Skeletal muscle satellite cell (primary cell): ENCODE data around the gene DRC7. TPM values are rescaled to one million over a fixed set of nuclear protein-coding genes. Genes with fewer than 3 reads are reported as not detected.

Source experiments
- H3K27me3 ChIP-seq: 2 replicates; pipeline ENCODE4 v1.7.0; 2013; ENCODE audit warnings: low read length; ENCODE audit not compliant: control insufficient read depth, insufficient read depth
- H3K36me3 ChIP-seq: 2 replicates; pipeline ENCODE4 v1.7.0; 2013; ENCODE audit warnings: mild to moderate bottlenecking, control low read depth, low read length; ENCODE audit not compliant: insufficient read depth
- H3K4me1 ChIP-seq: 2 replicates; pipeline ENCODE4 v1.7.0; 2013; ENCODE audit warnings: low read length; ENCODE audit not compliant: control insufficient read depth, insufficient read depth
- H3K4me2 ChIP-seq: 2 replicates; pipeline ENCODE4 v1.7.0; 2013; ENCODE audit warnings: mild to moderate bottlenecking, low read length
- H3K4me3 ChIP-seq: 2 replicates; pipeline ENCODE4 v1.7.0; 2013; ENCODE audit warnings: low read length
- H3K9ac ChIP-seq: 2 replicates; pipeline ENCODE4 v1.7.0; 2013; ENCODE audit warnings: mild to moderate bottlenecking, low read depth, low read length, moderate library complexity
- H3K9me3 ChIP-seq: replicated peaks from 2 replicates; pipeline ENCODE4 v1.7.0; 2013; ENCODE audit warnings: mild to moderate bottlenecking, control low read depth, low read length
- total RNA-seq: library from RNA; depleted of rRNA; stranded (reverse); fragments of >200 nt; gene quantifications from 2 replicates; pipeline ENCODE4 v1.2.3, GENCODE V29; 2012; rRNA removed

Gene DRC7
- 0.25 TPM in 1 of 2 replicates, not detected in the other for total RNA-seq

GRCh38 chr16:57694725-57695679 lies at the start of gene DRC7:
DRC7 (plus strand) TSS chr16:57694806; CDS start chr16:57697950, 3,144 bp downstream.
- Histone ChIP-seq H3K4me3 (no peak within 1 kb of the TSS), H3K4me1 (no peaks in the 10 kb centered on the region), H3K36me3 (no peaks in the 10 kb centered on the region), H3K9me3 (no peaks in the 10 kb centered on the region), H3K9ac (no peak within 1 kb of the TSS), H3K4me2 (no peak within 1 kb of the TSS), H3K27me3 (peaks cover 55% of the 10 kb centered on the region)

DNA sequence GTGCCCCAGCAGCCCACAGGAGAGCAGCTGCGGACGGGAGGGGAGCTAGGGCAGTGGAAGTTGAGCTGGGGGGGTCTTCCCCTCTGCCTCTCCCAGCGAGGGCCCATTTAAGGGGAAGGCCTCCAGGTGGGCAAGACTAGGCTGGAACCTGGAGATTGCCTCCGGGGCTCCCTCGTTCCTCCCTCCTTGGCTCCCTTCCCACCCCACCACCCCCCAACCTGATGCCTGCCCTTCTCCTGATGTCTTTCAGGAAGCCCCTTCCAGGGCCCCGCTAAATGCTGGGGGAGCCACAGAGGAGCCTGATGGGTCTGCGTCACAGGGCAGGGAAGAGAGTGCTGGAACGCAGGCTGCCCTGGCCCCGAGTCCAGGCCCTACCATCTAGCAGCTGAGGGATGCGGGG lies 49.4 kb upstream of the DRC7 start:
- Histone ChIP-seq H3K4me3 (no peak overlapping the region), H3K4me2 (no peak overlapping the region), H3K4me1 (peaks cover 14% of the 10 kb centered on the region), H3K9ac (no peak overlapping the region), H3K27me3 (peaks cover 1% of the 10 kb centered on the region), H3K9me3 (no peaks in the 10 kb centered on the region), H3K36me3 (no peaks in the 10 kb centered on the region)

DNA sequence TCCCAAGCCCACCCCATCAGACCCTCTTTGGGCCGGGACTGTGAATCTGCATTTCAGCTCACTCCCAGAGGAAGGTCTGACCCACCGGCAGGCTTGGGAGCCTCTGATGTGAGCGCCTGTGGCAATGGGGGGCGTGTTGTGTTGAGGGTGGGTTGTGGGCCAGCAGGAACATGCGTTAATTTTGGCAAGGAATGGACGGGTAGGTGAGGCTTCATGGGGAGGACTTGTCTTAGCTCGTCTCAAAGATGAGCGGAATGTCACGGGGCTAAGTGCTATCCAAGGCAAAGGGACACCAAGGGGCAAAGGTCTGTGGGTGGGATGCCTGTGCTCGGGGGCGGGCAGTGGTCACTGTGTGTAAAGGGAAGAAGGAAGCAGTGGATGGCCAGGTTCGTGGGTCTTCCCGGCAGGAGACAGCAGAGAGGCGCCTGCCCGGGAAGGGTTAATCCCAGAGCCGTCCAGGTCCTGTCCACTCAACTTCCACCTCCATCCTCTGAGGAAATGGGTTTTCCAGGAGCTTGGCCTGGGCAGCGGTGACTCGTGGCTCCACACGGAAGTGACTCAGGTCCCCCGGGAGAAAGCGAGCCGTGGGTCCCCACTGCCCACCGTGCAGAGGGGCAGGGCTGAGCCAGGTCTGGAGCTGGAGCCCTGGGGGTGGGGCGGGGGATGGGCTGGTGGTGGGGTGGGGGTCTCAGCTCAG lies 48.8 kb upstream of the DRC7 start:
- no peaks in the 10 kb centered on the region for H3K27me3 ChIP-seq
- H3K36me3 ChIP-seq = no peaks in the 10 kb centered on the region
- peaks cover 14% of the 10 kb centered on the region for H3K4me1 ChIP-seq
- no peak overlapping the region for H3K4me3 ChIP-seq
- no peak overlapping the region for H3K9ac ChIP-seq
- peak overlapping the region; percentile 13 for H3K4me2 ChIP-seq
- no peaks in the 10 kb centered on the region for H3K9me3 ChIP-seq

- Histone ChIP-seq H3K27me3 (no peaks in the 10 kb centered on the region), H3K4me1 (peaks cover 14% of the 10 kb centered on the region), H3K4me2 (no peak overlapping the region), H3K36me3 (no peaks in the 10 kb centered on the region), H3K9ac (no peak overlapping the region), H3K9me3 (no peaks in the 10 kb centered on the region), H3K4me3 (no peak overlapping the region)
Measured at GRCh38 chr16:57646388-57647039, 48.1 kb upstream of the DRC7 start.

- Histone ChIP-seq H3K4me2 (no peak overlapping the region), H3K27me3 (no peaks in the 10 kb centered on the region), H3K4me3 (no peak overlapping the region), H3K36me3 (no peaks in the 10 kb centered on the region), H3K4me1 (peaks cover 14% of the 10 kb centered on the region), H3K9me3 (no peaks in the 10 kb centered on the region), H3K9ac (no peak overlapping the region)
Measured at GRCh38 chr16:57647136-57647875, 47.3 kb upstream of the DRC7 start.

GRCh38 chr16:57648125-57648524 lies 46.5 kb upstream of the DRC7 start:
- Histone ChIP-seq H3K9ac (no peak overlapping the region), H3K9me3 (no peaks in the 10 kb centered on the region), H3K36me3 (no peaks in the 10 kb centered on the region), H3K4me1 (peaks cover 11% of the 10 kb centered on the region), H3K27me3 (no peaks in the 10 kb centered on the region), H3K4me3 (no peak overlapping the region), H3K4me2 (no peak overlapping the region)

- Histone ChIP-seq H3K9ac (no peak overlapping the region), H3K4me3 (no peak overlapping the region), H3K4me2 (no peak overlapping the region), H3K9me3 (no peaks in the 10 kb centered on the region), H3K27me3 (no peaks in the 10 kb centered on the region), H3K4me1 (peaks cover 5% of the 10 kb centered on the region), H3K36me3 (no peaks in the 10 kb centered on the region)
Measured at GRCh38 chr16:57648581-57649442, 45.8 kb upstream of the DRC7 start.

DNA sequence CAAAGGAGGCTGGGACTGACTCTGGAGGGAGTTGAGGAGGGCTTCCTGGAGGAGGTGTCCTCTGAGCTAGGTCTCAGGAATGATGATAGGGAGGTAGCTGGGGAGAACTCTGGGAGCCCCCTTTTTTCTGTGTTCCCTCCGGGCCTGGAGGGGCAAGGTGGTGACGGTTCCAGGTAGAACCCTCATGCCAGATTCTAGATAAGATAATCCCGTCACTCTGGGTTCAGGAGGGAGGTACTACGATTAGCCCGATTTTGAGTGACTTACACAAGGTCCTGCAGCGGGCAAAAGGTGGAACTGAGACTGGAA lies 45.2 kb upstream of the DRC7 start:
- Histone ChIP-seq H3K36me3 (no peaks in the 10 kb centered on the region), H3K9ac (no peak overlapping the region), H3K4me1 (peaks cover 5% of the 10 kb centered on the region), H3K27me3 (no peaks in the 10 kb centered on the region), H3K4me2 (no peak overlapping the region), H3K4me3 (no peak overlapping the region), H3K9me3 (no peaks in the 10 kb centered on the region)

DNA sequence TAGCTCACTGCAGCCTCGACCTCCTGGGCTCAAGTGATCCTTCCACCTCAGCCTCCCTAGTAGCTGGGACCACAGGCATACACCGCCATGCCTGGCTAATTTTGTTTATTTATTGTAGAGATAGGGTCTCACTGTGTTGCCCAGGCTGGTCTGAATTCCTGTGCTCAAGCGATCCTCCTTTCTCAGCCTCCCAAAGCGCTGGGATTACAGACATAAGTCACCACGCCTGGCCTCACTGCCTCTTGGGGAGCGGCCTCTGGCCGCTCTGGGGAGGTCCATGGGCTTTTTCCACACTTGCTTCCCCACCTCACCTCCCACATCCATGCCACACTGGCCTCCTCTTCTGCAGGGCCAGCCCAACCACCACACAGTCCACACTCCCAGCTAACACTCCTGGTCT lies 44.8 kb upstream of the DRC7 start:
- no peak overlapping the region for H3K9ac ChIP-seq
- H3K9me3 ChIP-seq = no peaks in the 10 kb centered on the region
- no peaks in the 10 kb centered on the region for H3K36me3 ChIP-seq
- H3K4me3 ChIP-seq = no peak overlapping the region
- no peak overlapping the region for H3K4me2 ChIP-seq
- peaks cover 5% of the 10 kb centered on the region for H3K4me1 ChIP-seq
- no peaks in the 10 kb centered on the region for H3K27me3 ChIP-seq

GRCh38 chr16:57651344-57652333 lies 43.0 kb upstream of the DRC7 start:
- Histone ChIP-seq H3K4me3 (no peak overlapping the region), H3K9me3 (no peaks in the 10 kb centered on the region), H3K27me3 (no peaks in the 10 kb centered on the region), H3K36me3 (no peaks in the 10 kb centered on the region), H3K4me1 (no peaks in the 10 kb centered on the region), H3K4me2 (no peak overlapping the region), H3K9ac (no peak overlapping the region)
